GM19240 (cell line): ENCODE results near the gene COMT.

Source experiments
- DNase-seq: peaks from one replicate; pipeline ENCODE4 v3.0.0; 2011; ENCODE audit warnings: low spot score; ENCODE audit not compliant: insufficient read length

COMT gene

GRCh38 chr22:19981171-19981960 is 39.8 kb downstream of the COMT start:
- DNase-seq = no peak

GRCh38 chr22:19981961-19982920 is 40.7 kb downstream of the COMT start:
- no peak for DNase-seq

- DNase-seq = no peak
These were observed 41.5 kb downstream of the COMT start for GRCh38 chr22:19982991-19983578.

- DNase-seq = no peak
These were observed 42.2 kb downstream of the COMT start for GRCh38 chr22:19983741-19984140.

- DNase-seq = no peak
These were observed 42.7 kb downstream of the COMT start for GRCh38 chr22:19984201-19984753.

GRCh38 chr22:19984851-19985811 is 43.6 kb downstream of the COMT start:
- no peak for DNase-seq

- no peak for DNase-seq
These were observed 44.4 kb downstream of the COMT start for GRCh38 chr22:19986011-19986409.

- peak; percentile 96 for DNase-seq
These were observed 45.1 kb downstream of the COMT start for GRCh38 chr22:19986410-19987341.

- no peak for DNase-seq
These were observed 46.1 kb downstream of the COMT start for GRCh38 chr22:19987394-19988306.

- DNase-seq = no peak
These were observed 46.8 kb downstream of the COMT start for GRCh38 chr22:19988331-19988808.

- DNase-seq = no peak
These were observed 47.6 kb downstream of the COMT start for GRCh38 chr22:19988965-19989724.

- no peak for DNase-seq
These were observed 48.1 kb downstream of the COMT start for GRCh38 chr22:19989725-19990067.

- no peak for DNase-seq
These were observed 48.6 kb downstream of the COMT start for GRCh38 chr22:19990188-19990587.

GRCh38 chr22:19990609-19991394 is 49.2 kb downstream of the COMT start:
- DNase-seq = no peak

- no peak for DNase-seq
These were observed 49.7 kb downstream of the COMT start for GRCh38 chr22:19991395-19991644.

GRCh38 chr22:19991645-19992451 is 50.3 kb downstream of the COMT start:
- DNase-seq = no peak
